Mucosa of descending colon (tissue), 3 donors: ENCODE results near the gene CXCL1. TPM values are rescaled to one million over a fixed set of nuclear protein-coding genes. Genes with fewer than 3 reads are reported as not detected.

ENCODE experiments used
- ATAC-seq: fragments of 200-7000 bp; cut with Tn5 transposase; one replicate; pipeline ENCODE4 v1.9.1; 2020; ENCODE audit warnings: mild to moderate bottlenecking, moderate library complexity
- DNase-seq, 3 donors: peaks; one replicate each; pipeline ENCODE4 v3.0.0-alpha.2; 2020
- H3K36me3 ChIP-seq: fragments of 200-600 bp; one replicate; pipeline ENCODE4 v1.8.0; 2021; ENCODE audit warnings: low read depth, mild to moderate bottlenecking
- H3K4me1 ChIP-seq: fragments of 200-600 bp; one replicate; pipeline ENCODE4 v1.8.0; 2021; ENCODE audit warnings: low read depth, mild to moderate bottlenecking
- H3K4me3 ChIP-seq: fragments of 200-600 bp; one replicate; pipeline ENCODE4 v1.8.0; 2021; ENCODE audit warnings: mild to moderate bottlenecking
- H3K9me3 ChIP-seq: fragments of 200-600 bp; one replicate; pipeline ENCODE4 v1.8.0; 2021; ENCODE audit warnings: mild to moderate bottlenecking
- CTCF ChIP-seq: fragments of 200-600 bp; IDR thresholded peaks from one replicate; pipeline ENCODE4 v1.8.0; 2022; ENCODE audit warnings: antibody characterized with exemption, mild to moderate bottlenecking
- intact Hi-C, 2 donors: fragments of 100-400 bp; cut with DNase I in 1 of 2; cut with micrococcal nuclease in 1 of 2; formaldehyde crosslinking; loops; one replicate each; pipeline versions ENCODE4 v1.11.0 to v1.11.1; 2022; cut with DNase I, micrococcal nuclease
- total RNA-seq, 3 donors: library from RNA; stranded (reverse); fragmentation: NEBNext Ultra II Directional in 2 of 3; extraction: Animal tissue kit (Norgen Biotek cat#: 25700) in 2 of 3; gene quantifications; one replicate each; pipeline versions ENCODE4 v1.2.1 to v1.2.4, GENCODE V29; 2021 to 2023
- donor health status: DM: no; HTN: no; CAD: no; lungs with moderate emphysema.
- donor health status: DM: no; HTN: no; CAD: no.
- donor health status: DM: no; HTN: yes; CAD: no.

The CXCL1 gene
- total RNA-seq, 3 donors from 2014 or later, result 3.0 to 21.7 (median 3.2) TPM

DNA sequence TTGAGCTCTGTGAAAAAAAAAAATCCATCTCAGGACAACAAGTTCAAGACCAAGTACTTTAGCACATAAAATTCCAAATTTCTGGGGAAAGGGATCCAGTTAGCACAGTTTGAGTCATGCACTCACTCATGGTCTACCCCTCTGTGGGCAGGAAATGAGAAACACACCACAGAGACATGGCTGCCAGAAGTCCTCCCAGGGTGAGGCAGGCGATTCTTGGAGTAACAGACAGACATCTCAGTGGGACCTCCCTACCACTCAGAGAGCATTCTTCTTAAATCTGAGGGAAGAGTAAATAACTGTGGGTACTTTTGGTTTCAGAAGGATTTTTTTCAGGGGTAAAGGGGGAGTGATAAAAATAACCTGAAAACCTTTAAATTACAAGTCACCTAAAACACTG, 14.1 kb downstream of the CXCL1 start:
- ATAC-seq (no peak), DNase-seq (no peak)
- intact Hi-C loops, result no loop called here
- TF ChIP-seq CTCF, result no peak
- Histone ChIP-seq H3K36me3 (no peaks in the 10 kb centered on the region), H3K4me1 (peaks cover 9% of the 10 kb centered on the region), H3K4me3 (no peak overlapping the region), H3K9me3 (no peaks in the 10 kb centered on the region)

- Histone ChIP-seq H3K4me3 (no peak overlapping the region), H3K9me3 (no peaks in the 10 kb centered on the region), H3K36me3 (no peaks in the 10 kb centered on the region), H3K4me1 (peaks cover 9% of the 10 kb centered on the region)
- peak; percentile 36 for ATAC-seq
- peak in 1 of 3 donors; percentile 36 for DNase-seq
- TF ChIP-seq CTCF, result no peak
- intact Hi-C loops, result no loop called here
These were observed 16.5 kb downstream of the CXCL1 start for GRCh38 chr4:73885574-73886267.

DNA sequence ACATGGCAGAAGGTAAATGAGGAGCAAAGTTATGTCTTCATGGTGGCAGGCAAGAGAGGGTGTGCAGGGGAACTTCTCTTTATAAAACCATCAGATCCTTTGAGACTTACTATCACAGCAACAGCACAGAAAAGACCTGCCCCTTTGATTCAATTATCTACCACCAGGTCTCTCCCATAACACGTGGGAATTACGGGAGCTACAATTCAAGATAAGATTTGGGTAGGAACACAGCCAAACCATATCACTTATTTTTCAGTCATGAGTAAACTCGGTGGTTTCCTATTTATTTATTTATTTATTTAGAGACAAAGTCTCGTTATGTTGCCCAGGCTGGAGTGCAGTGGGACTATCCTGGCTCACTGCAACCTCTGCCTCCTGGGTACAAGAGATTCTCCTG, 22.1 kb downstream of the CXCL1 start:
- intact Hi-C loops, result no loop called here
- DNase-seq, result no peak
- Histone ChIP-seq H3K4me3 (no peak overlapping the region), H3K36me3 (no peaks in the 10 kb centered on the region), H3K4me1 (peaks cover 11% of the 10 kb centered on the region), H3K9me3 (no peaks in the 10 kb centered on the region)
- ATAC-seq, result no peak
- TF ChIP-seq CTCF, result no peak

GRCh38 chr4:73891739-73892405, 22.7 kb downstream of the CXCL1 start:
- Histone ChIP-seq H3K36me3 (no peaks in the 10 kb centered on the region), H3K4me1 (peaks cover 11% of the 10 kb centered on the region), H3K4me3 (no peak overlapping the region), H3K9me3 (no peaks in the 10 kb centered on the region)
- no peak for ATAC-seq
- DNase-seq, result no peak
- TF ChIP-seq CTCF, result no peak
- intact Hi-C loops, result no loop called here

GRCh38 chr4:73892966-73893365, 23.8 kb downstream of the CXCL1 start:
- Histone ChIP-seq H3K9me3 (no peaks in the 10 kb centered on the region), H3K4me1 (peaks cover 11% of the 10 kb centered on the region), H3K36me3 (no peaks in the 10 kb centered on the region), H3K4me3 (no peak overlapping the region)
- TF ChIP-seq CTCF, result no peak
- DNase-seq (no peak), ATAC-seq (no peak)
- intact Hi-C loops, result no loop called here
